A549 (cell line): ENCODE data around the gene ADCYAP1R1. TPM values are rescaled to one million over a fixed set of nuclear protein-coding genes. Genes with fewer than 3 reads are reported as not detected.

ENCODE experiments used
- ATAC-seq, 2 experiments: fragments of 200-7000 bp in 1 of 2; fragments of >200 bp in 1 of 2; cut with Nextera tagmentation in 1 of 2; cut with Tn5 transposase in 1 of 2; 3 replicates each; pipeline versions ENCODE4 v1.8.0 to v1.9.1; 2018 to 2020; ENCODE audit warnings: mild to moderate bottlenecking in 1 of 2, moderate library complexity in 1 of 2
- CTCF ChIA-PET: fragments of 300-600 bp; sonication (Branson Sonifier 250); formaldehyde crosslinking; extraction: SDS; loops from one replicate; lab custom pipeline; 2021; ENCODE audit warnings: antibody characterized with exemption, inconsistent platforms; lab: Yijun Ruan, JAX
- POLR2A ChIA-PET: fragments of 350-600 bp; formaldehyde crosslinking; extraction: SDS; loops from one replicate; lab custom pipeline; 2021; ENCODE audit warnings: antibody characterized with exemption, inconsistent platforms; lab: Yijun Ruan, JAX
- DNase-seq, 2 experiments: peaks; one replicate each; pipeline versions ENCODE4 v3.0.0 to v3.0.0-alpha.2; 2011 to 2016; ENCODE audit warnings: low read depth in 1 of 2, low spot score in 1 of 2
- FAIRE-seq: peaks from 2 replicates; lab custom pipeline; 2011; peaks lifted over from hg19 to GRCh38; lab: Jason Lieb, UNC
- H3K27ac ChIP-seq, 2 experiments: fragments of >200 bp; sonication (Bioruptor Twin); formaldehyde crosslinking; 3 replicates each; pipeline ENCODE4 v1.5.1; 2016 to 2017
- H3K4me1 ChIP-seq: fragments of >200 bp; sonication (Bioruptor Twin); formaldehyde crosslinking; 3 replicates; pipeline ENCODE4 v1.6.1; 2016
- H3K4me2 ChIP-seq: fragments of >200 bp; sonication (Bioruptor Twin); formaldehyde crosslinking; 3 replicates; pipeline ENCODE4 v1.6.1; 2016
- H3K4me3 ChIP-seq: fragments of >200 bp; sonication (Bioruptor Twin); formaldehyde crosslinking; 3 replicates; pipeline ENCODE4 v1.5.1; 2016
- H3K9me3 ChIP-seq: fragments of >200 bp; sonication (Bioruptor Twin); formaldehyde crosslinking; 3 replicates; pipeline ENCODE4 v1.6.1; 2016
- CBX8 ChIP-seq: fragments of 200-600 bp; sonication (generic); IDR thresholded peaks from 2 replicates; pipeline ENCODE4 v1.6.1; 2016
- CEBPB ChIP-seq, 2 experiments: fragments of >200 bp in 1 of 2; sonication (Bioruptor Twin) in 1 of 2; formaldehyde crosslinking in 1 of 2; IDR thresholded peaks; 2 replicates each; pipeline ENCODE4 v1.6.1; 2012 to 2016
- CHD4 ChIP-seq: fragments of 200-600 bp; sonication (generic); IDR thresholded peaks from 2 replicates; pipeline ENCODE4 v1.6.1; 2016; ENCODE audit warnings: antibody characterized with exemption, mild to moderate bottlenecking, borderline replicate concordance
- EHF ChIP-seq: fragments of 250-450 bp; sonication (Bioruptor Pico); IDR thresholded peaks from 2 replicates; pipeline ENCODE4 v1.5.0; 2020; ENCODE audit warnings: mild to moderate bottlenecking
- ELK1 ChIP-seq: fragments of 150-350 bp; IDR thresholded peaks from 2 replicates; pipeline ENCODE4 v1.6.1; 2014; ENCODE audit warnings: low read depth, mild to moderate bottlenecking, low read length
- EP300 ChIP-seq, 2 experiments: fragments of >200 bp; sonication (Bioruptor Twin); formaldehyde crosslinking; IDR thresholded peaks; 2 replicates in 1 of 2; 3 replicates in 1 of 2; pipeline ENCODE4 v1.6.1; 2016 to 2017
- FOSL2 ChIP-seq, 2 experiments: fragments of 450-650 bp in 1 of 2; fragments of >200 bp in 1 of 2; sonication (Bioruptor Twin) in 1 of 2; formaldehyde crosslinking; IDR thresholded peaks; 2 replicates each; pipeline versions ENCODE4 v1.5.0 to v1.6.1; 2016 to 2020; ENCODE audit warnings: mild to moderate bottlenecking in 1 of 2, moderate library complexity in 1 of 2
- GATA3 ChIP-seq: IDR thresholded peaks from 2 replicates; pipeline ENCODE4 v1.6.1; 2012; ENCODE audit warnings: borderline replicate concordance
- HES2 ChIP-seq: fragments of >200 bp; sonication (Bioruptor Twin); formaldehyde crosslinking; IDR thresholded peaks from 2 replicates; pipeline ENCODE4 v1.6.1; 2016
- HMGXB4 ChIP-seq: fragments of 250-450 bp; sonication (Bioruptor Pico); IDR thresholded peaks from 2 replicates; pipeline ENCODE4 v1.5.0; 2021; ENCODE audit warnings: mild to moderate bottlenecking, moderate library complexity, borderline replicate concordance
- HOXB13 ChIP-seq: fragments of 250-450 bp; sonication (Bioruptor Pico); IDR thresholded peaks from 2 replicates; pipeline ENCODE4 v1.5.0; 2020; ENCODE audit warnings: low read depth, mild to moderate bottlenecking, moderate library complexity
- KDM5A ChIP-seq: fragments of 200-600 bp; sonication (generic); IDR thresholded peaks from 2 replicates; pipeline ENCODE4 v1.6.1; 2016; ENCODE audit warnings: antibody characterized with exemption, mild to moderate bottlenecking
- MAX ChIP-seq: IDR thresholded peaks from 2 replicates; pipeline ENCODE4 v1.6.1; 2012
- MAZ ChIP-seq: fragments of 150-350 bp; IDR thresholded peaks from 2 replicates; pipeline ENCODE4 v1.6.1; 2014; ENCODE audit warnings: antibody characterized with exemption, low read depth, low read length, borderline replicate concordance
- NR3C1 ChIP-seq: fragments of >200 bp; sonication (Bioruptor Twin); formaldehyde crosslinking; IDR thresholded peaks from 3 replicates; pipeline ENCODE4 v1.6.1; 2017
- PBX3 ChIP-seq: IDR thresholded peaks from 2 replicates; pipeline ENCODE4 v1.6.1; 2012
- POLR2A ChIP-seq: IDR thresholded peaks from 2 replicates; pipeline ENCODE4 v1.6.1; 2012; ENCODE audit warnings: mild to moderate bottlenecking, low read length
- POLR2AphosphoS2 ChIP-seq: conservative IDR thresholded peaks from 2 replicates; pipeline ENCODE4 v1.6.1; 2012; ENCODE audit warnings: low read length, improper control_type of control experiment, inconsistent platforms
- RFX5 ChIP-seq: fragments of 450-650 bp; IDR thresholded peaks from 2 replicates; pipeline ENCODE4 v1.7.1; 2014; ENCODE audit warnings: antibody characterized with exemption, mild to moderate bottlenecking, moderate library complexity
- SMC3 ChIP-seq: fragments of >200 bp; sonication (Bioruptor Twin); formaldehyde crosslinking; IDR thresholded peaks from 3 replicates; pipeline ENCODE4 v1.6.1; 2018; ENCODE audit warnings: inconsistent platforms
- TFCP2L1 ChIP-seq: fragments of 250-450 bp; sonication (Bioruptor Pico); IDR thresholded peaks from 2 replicates; pipeline ENCODE4 v1.5.0; 2021; ENCODE audit warnings: mild to moderate bottlenecking
- ZFP36 ChIP-seq: fragments of 450-650 bp; IDR thresholded peaks from 2 replicates; pipeline ENCODE4 v1.6.1; 2014; ENCODE audit warnings: borderline replicate concordance; ENCODE audit not compliant: partially characterized antibody
- WGBS: methylation state at CpG from one replicate; pipeline ENCODE4 v1.1.6; 2017; ENCODE audit errors: missing lambda C conversion rate; 5-methylcytosine and 5-hydroxymethylcytosine counted together
- polyA plus RNA-seq, 4 experiments: library from polyadenylated mRNA; depleted of rRNA in 3 of 4; stranded (reverse); fragments of >200 nt; fragmentation: RNase III in 1 of 4; extraction: RNeasy Plus Mini Kit Qiagen cat#74134 plus additional on column Dnase treatment in 1 of 4; gene quantifications; 2 replicates in 3 of 4; 3 replicates in 1 of 4; pipeline ENCODE4 v1.2.3, GENCODE V29; 2011 to 2017

ADCYAP1R1 gene
- polyA plus RNA-seq, 2 of the 4 experiments (the other 2 are of a cell fraction), result 0.01 TPM; not detected in 1

- no peak for DNase-seq
- ChIA-PET POLR2A (no interaction called here), CTCF (interaction anchor here (0.7 to 2.2 kb wide), 5 partner anchors 11 to 116 kb away, joined by 3 to 9 read pairs (median 5); no protein-coding TSS in a partner anchor)
- Histone ChIP-seq H3K27ac (no peak overlapping the region), H3K4me3 (no peak overlapping the region), H3K9me3 (peaks cover 10% of the 10 kb centered on the region; the same call in 2 of the 3 replicates), H3K4me2 (no peak overlapping the region), H3K4me1 (no peaks in the 10 kb centered on the region)
- no peak for ATAC-seq
- no peak for FAIRE-seq
- TF ChIP-seq ELK1 (no peak), TFCP2L1 (no peak), CEBPB (IDR thresholded peaks at IDR 0.05) (no peak), PBX3 (no peak), MAX (no peak), KDM5A (no peak), NR3C1 (no peak), CHD4 (no peak), ZFP36 (no peak), FOSL2 (IDR thresholded peaks at IDR 0.05) (no peak), FOSL2 (CRISPR knock-in tag; IDR thresholded peaks at IDR 0.05) (no peak), HES2 (no peak), EP300 (IDR thresholded peaks at IDR 0.05) (no peak), RFX5 (no peak), HOXB13 (CRISPR knock-in tag) (no peak), HMGXB4 (CRISPR knock-in tag) (no peak)
- 33% methylated on average over 6 of the region's 6 CpGs for WGBS
These were observed 45.3 kb upstream of the ADCYAP1R1 start for GRCh38 chr7:31006857-31007256.

GRCh38 chr7:31007634-31008033 is 44.5 kb upstream of the ADCYAP1R1 start:
- FAIRE-seq (no peak), ATAC-seq (no peak), DNase-seq (no peak)
- no peak overlapping the region for H3K4me2 ChIP-seq
- POLR2A ChIA-PET, result no interaction called here
- H3K4me3 ChIP-seq, result no peak overlapping the region
- H3K4me1 ChIP-seq, result no peaks in the 10 kb centered on the region
- H3K9me3 ChIP-seq, result peaks cover 14% of the 10 kb centered on the region; the same call in 2 of the 3 replicates
- CTCF ChIA-PET, result interaction anchor here (0.7 to 2.2 kb wide), 5 partner anchors 12 to 115 kb away, joined by 3 to 9 read pairs (median 5); no protein-coding TSS in a partner anchor
- TF ChIP-seq POLR2A (no peak), CBX8 (no peak), MAZ (no peak), POLR2AphosphoS2 (no peak), CEBPB (IDR thresholded peaks at IDR 0.05) (no peak), FOSL2 (IDR thresholded peaks at IDR 0.05) (no peak), FOSL2 (CRISPR knock-in tag; IDR thresholded peaks at IDR 0.05) (no peak), GATA3 (no peak), EHF (CRISPR knock-in tag) (no peak), MAX (no peak), SMC3 (no peak)
- WGBS, result 18% methylated on average over 5 of the region's 5 CpGs
- no peak overlapping the region for H3K27ac ChIP-seq
